IMR-90 (cell line): ENCODE measurements around the gene FN3KRP. TPM values are rescaled to one million over a fixed set of nuclear protein-coding genes. Genes with fewer than 3 reads are reported as not detected.

ENCODE experiments used
- ATAC-seq: fragments of 200-7000 bp; cut with Tn5 transposase; 2 replicates; pipeline ENCODE4 v1.9.1; 2020; ENCODE audit warnings: low read depth, mild to moderate bottlenecking, moderate library complexity
- BruUV-seq: library from RNA; stranded (reverse); fragments of 400-500 nt; replicated peaks from 2 replicates; lab custom pipeline; 2021; lab: Mats Ljungman, UMichigan
- CTCF ChIA-PET: fragments of 300-600 bp; formaldehyde crosslinking; extraction: SDS; loops from one replicate; lab custom pipeline; 2021; ENCODE audit warnings: antibody characterized with exemption; lab: Yijun Ruan, JAX
- POLR2A ChIA-PET: fragments of 300-600 bp; sonication (Branson Sonifier 250); formaldehyde crosslinking; loops from one replicate; lab custom pipeline; 2022; ENCODE audit warnings: antibody characterized with exemption; ENCODE audit not compliant: unreplicated experiment; lab: Charles Lee
- DNase-seq: peaks from one replicate; pipeline ENCODE4 v3.0.0; 2013
- H2AFZ ChIP-seq: replicated peaks from 2 replicates; pipeline ENCODE3; 2013; ENCODE audit warnings: low read length, mild to moderate bottlenecking; ENCODE audit not compliant: poor library complexity
- H2AK5ac ChIP-seq: 2 replicates; pipeline ENCODE4 v1.6.1; 2013; ENCODE audit warnings: low read depth, low read length, inconsistent platforms
- H2AK9ac ChIP-seq: replicated peaks from 2 replicates; pipeline ENCODE3; 2013; ENCODE audit warnings: mild to moderate bottlenecking, low read depth, low read length, moderate library complexity; ENCODE audit not compliant: poor library complexity
- H2BK120ac ChIP-seq: 2 replicates; pipeline ENCODE4 v1.6.1; 2013; ENCODE audit warnings: low read depth, low read length, inconsistent platforms
- H2BK15ac ChIP-seq: 3 replicates; pipeline ENCODE4 v1.6.1; 2013; ENCODE audit warnings: low read depth, low read length, inconsistent platforms
- H2BK20ac ChIP-seq: 2 replicates; pipeline ENCODE4 v1.6.1; 2013; ENCODE audit warnings: low read depth, mild to moderate bottlenecking, inconsistent platforms, low read length, moderate library complexity
- H2BK5ac ChIP-seq: 2 replicates; pipeline ENCODE4 v1.6.1; 2013; ENCODE audit warnings: mild to moderate bottlenecking, low read depth, low read length, inconsistent platforms; ENCODE audit not compliant: poor library complexity, severe bottlenecking
- H3K14ac ChIP-seq: replicated peaks from 2 replicates; pipeline ENCODE4 v1.6.1; 2013; ENCODE audit warnings: low read depth, low read length, inconsistent platforms
- H3K18ac ChIP-seq: 2 replicates; pipeline ENCODE4 v1.6.1; 2013; ENCODE audit warnings: low read depth, low read length, control low read depth
- H3K23ac ChIP-seq: 2 replicates; pipeline ENCODE4 v1.6.1; 2013; ENCODE audit warnings: low read depth, low read length, inconsistent platforms
- H3K27ac ChIP-seq: 2 replicates; pipeline ENCODE4 v1.5.1; 2013; ENCODE audit warnings: mild to moderate bottlenecking, control low read depth, low read length; ENCODE audit not compliant: insufficient read depth
- H3K27me3 ChIP-seq: 2 replicates; pipeline ENCODE4 v1.6.1; 2013; ENCODE audit warnings: low read length; ENCODE audit not compliant: control insufficient read depth, insufficient read depth
- H3K36me3 ChIP-seq: 2 replicates; pipeline ENCODE4 v1.6.1; 2013; ENCODE audit warnings: low read length, mixed read lengths; ENCODE audit not compliant: control insufficient read depth, insufficient read depth
- H3K4ac ChIP-seq: 2 replicates; pipeline ENCODE4 v1.6.1; 2013; ENCODE audit warnings: low read depth, low read length, inconsistent platforms
- H3K4me1 ChIP-seq: 2 replicates; pipeline ENCODE4 v1.6.1; 2013; ENCODE audit warnings: low read length, mixed read lengths; ENCODE audit not compliant: control insufficient read depth, insufficient read depth
- H3K4me2 ChIP-seq: 2 replicates; pipeline ENCODE4 v1.6.1; 2013; ENCODE audit warnings: low read depth, mild to moderate bottlenecking, control low read depth, low read length, moderate library complexity
- H3K4me3 ChIP-seq: 2 replicates; pipeline ENCODE4 v1.5.1; 2013; ENCODE audit warnings: low read depth, mild to moderate bottlenecking, control low read depth, low read length, moderate library complexity; ENCODE audit not compliant: insufficient read depth
- H3K56ac ChIP-seq: 2 replicates; pipeline ENCODE4 v1.6.1; 2013; ENCODE audit warnings: low read length, inconsistent platforms; ENCODE audit not compliant: insufficient read depth; ENCODE audit errors: extremely low read depth
- H3K79me1 ChIP-seq, 2 experiments: 2 replicates each; pipeline ENCODE4 v1.6.1; 2013; ENCODE audit warnings: low read length in 2 of 2, inconsistent platforms in 1 of 2, low read depth in 1 of 2
- H3K9ac ChIP-seq: 2 replicates; pipeline ENCODE4 v1.6.1; 2013; ENCODE audit warnings: low read depth, low read length, control low read depth
- H3K9me1 ChIP-seq: 2 replicates; pipeline ENCODE4 v1.6.1; 2013; ENCODE audit warnings: low read length, inconsistent platforms; ENCODE audit not compliant: insufficient read depth
- H3K9me3 ChIP-seq: 2 replicates; pipeline ENCODE4 v1.6.1; 2013; ENCODE audit warnings: low read length; ENCODE audit not compliant: control insufficient read depth, insufficient read depth
- H4K20me1 ChIP-seq: 2 replicates; pipeline ENCODE4 v1.6.1; 2013; ENCODE audit warnings: low read length, inconsistent platforms; ENCODE audit not compliant: insufficient read depth
- H4K5ac ChIP-seq: 2 replicates; pipeline ENCODE4 v1.6.1; 2013; ENCODE audit warnings: mild to moderate bottlenecking, low read depth, low read length, control low read depth
- H4K8ac ChIP-seq, 2 experiments: 2 replicates each; pipeline ENCODE4 v1.6.1; 2013; ENCODE audit warnings: low read depth in 2 of 2, low read length in 2 of 2, control low read depth in 1 of 2, inconsistent platforms in 1 of 2
- H4K91ac ChIP-seq: 2 replicates; pipeline ENCODE4 v1.6.1; 2013; ENCODE audit warnings: low read depth, low read length, inconsistent platforms; ENCODE audit not compliant: insufficient read depth
- BHLHE40 ChIP-seq: fragments of 150-350 bp; IDR thresholded peaks from 2 replicates; pipeline ENCODE4 v1.6.1; 2016; ENCODE audit warnings: mild to moderate bottlenecking, low read depth, low read length
- CEBPB ChIP-seq: IDR thresholded peaks from 2 replicates; pipeline ENCODE4 v1.6.1; 2012; ENCODE audit warnings: low read depth, low read length, improper control_type of control experiment
- CHD1 ChIP-seq: IDR thresholded peaks from 2 replicates; pipeline ENCODE4 v1.6.1; 2012; ENCODE audit warnings: low read depth, low read length, improper control_type of control experiment
- FOS ChIP-seq: fragments of 150-350 bp; IDR thresholded peaks from 2 replicates; pipeline ENCODE4 v1.6.1; 2016; ENCODE audit warnings: low read depth, low read length
- MXI1 ChIP-seq: IDR thresholded peaks from 2 replicates; pipeline ENCODE4 v1.6.1; 2012; ENCODE audit warnings: low read depth, mild to moderate bottlenecking, low read length, moderate library complexity, borderline replicate concordance
- NFE2L2 ChIP-seq: fragments of 150-350 bp; IDR thresholded peaks from 2 replicates; pipeline ENCODE4 v1.6.1; 2016; ENCODE audit warnings: low read depth, mild to moderate bottlenecking, low read length
- RCOR1 ChIP-seq: IDR thresholded peaks from 2 replicates; pipeline ENCODE4 v1.6.1; 2012; ENCODE audit warnings: mild to moderate bottlenecking, low read length, improper control_type of control experiment; ENCODE audit not compliant: insufficient replicate concordance
- RFX5 ChIP-seq: IDR thresholded peaks from 2 replicates; pipeline ENCODE4 v1.8.0; 2012; ENCODE audit warnings: low read depth, mild to moderate bottlenecking, low read length, moderate library complexity
- SMC3 ChIP-seq: fragments of 150-350 bp; IDR thresholded peaks from 2 replicates; pipeline ENCODE4 v1.6.1; 2016; ENCODE audit warnings: low read depth, mild to moderate bottlenecking, antibody characterized with exemption, low read length, moderate library complexity
- WGBS, 2 experiments: methylation state at CpG; one replicate each; pipeline versions ENCODE4 v1.1.5 to v1.1.7; 2013; ENCODE audit warnings: missing lambda C conversion rate in 2 of 2; ENCODE audit not compliant: insufficient read length in 1 of 2; ENCODE audit errors: extremely low coverage in 2 of 2; 5-methylcytosine and 5-hydroxymethylcytosine counted together
- dilution Hi-C: fragments of 300-500 bp; cut with HindIII; formaldehyde crosslinking; loops from one replicate; pipeline ENCODE4 v1.14.3; 2018; ENCODE audit warnings: low sequenced_read_pairs; ENCODE audit not compliant: unreplicated experiment
- in situ Hi-C: fragments of 300-500 bp; cut with MboI; formaldehyde crosslinking; loops from 3 replicates; pipeline ENCODE4 v1.14.3; 2019; ENCODE audit warnings: low sequenced_read_pairs, inconsistent platforms, mixed read lengths
- intact Hi-C: fragments of 100-400 bp; cut with micrococcal nuclease; formaldehyde crosslinking; loops from 2 replicates; pipeline ENCODE4 v1.10.0; 2022
- polyA plus RNA-seq, 3 experiments: library from polyadenylated mRNA; depleted of rRNA; stranded (reverse); fragments of >200 nt; gene quantifications; 2 replicates each; pipeline ENCODE4 v1.2.3, GENCODE V29; 2012; ENCODE audit warnings: low replicate concordance in 1 of 3
- total RNA-seq: library from RNA; depleted of rRNA; stranded (reverse); fragments of >200 nt; gene quantifications from 2 replicates; pipeline ENCODE4 v1.2.3, GENCODE V29; 2012
- TF ChIP-seq, protein P1 (sequence below): fragments of 150-350 bp; IDR thresholded peaks from 2 replicates; pipeline ENCODE4 v1.6.1; 2017; ENCODE audit warnings: mild to moderate bottlenecking, antibody characterized with exemption, low read length, low read depth
- TF ChIP-seq, protein P2 (sequence below): conservative IDR thresholded peaks from 2 replicates; pipeline ENCODE4 v1.5.1; 2012; ENCODE audit warnings: mild to moderate bottlenecking, low read depth, low read length, improper control_type of control experiment
- TF ChIP-seq, protein P3 (sequence below): fragments of 150-350 bp; IDR thresholded peaks from 2 replicates; pipeline ENCODE4 v1.6.1; 2016; ENCODE audit warnings: low read depth, mild to moderate bottlenecking, low read length, moderate library complexity, borderline replicate concordance

Gene FN3KRP
- total and polyA plus RNA-seq, 2 of the 4 experiments (the other 2 are of a cell fraction), result 18.6 to 20.3 TPM

DNA sequence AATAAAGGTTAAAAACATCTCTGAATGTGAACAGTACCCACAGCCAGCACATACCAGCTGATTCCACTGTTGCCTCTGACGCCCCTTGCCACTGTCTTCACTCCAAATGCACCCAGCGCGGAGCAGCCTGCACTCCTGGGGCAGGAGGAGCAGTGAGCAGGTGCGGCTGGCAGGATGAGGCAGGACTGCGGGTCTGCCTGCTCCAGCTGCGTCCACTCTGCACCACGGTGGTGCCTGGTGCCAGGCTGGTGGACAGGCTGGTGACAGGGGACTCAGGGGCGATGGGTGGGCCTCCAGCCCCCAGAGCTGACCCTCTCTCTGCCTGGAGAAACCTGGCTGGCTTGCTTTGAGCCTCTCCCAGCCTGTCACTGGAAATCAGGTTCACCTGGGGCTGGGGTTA lies 27.4 kb upstream of the FN3KRP start:
- Histone ChIP-seq H4K5ac (no peak overlapping the region), H3K23ac (no peak overlapping the region), H2AK5ac (no peak overlapping the region), H2BK120ac (no peak overlapping the region), H3K9me1 (no peaks in the 10 kb centered on the region), H3K9ac (no peak overlapping the region), H3K56ac (no peak overlapping the region), H3K4me2 (no peak overlapping the region), H2BK20ac (no peak overlapping the region), H4K8ac (no peak overlapping the region), H2BK15ac (no peak overlapping the region), H3K27ac (no peak overlapping the region), H2BK5ac (no peak overlapping the region), H4K91ac (no peak overlapping the region), H3K4me1 (no peaks in the 10 kb centered on the region), H3K79me1 (peaks cover 0 to under 1% of the 10 kb centered on the region in 2 experiments; a peak in 1 of 4 replicates), H3K18ac (no peak overlapping the region), H3K4ac (no peak overlapping the region), H3K14ac (no peak overlapping the region), H3K9me3 (no peaks in the 10 kb centered on the region; the same call in 1 of the 2 replicates), H3K36me3 (no peaks in the 10 kb centered on the region; the same call in 1 of the 2 replicates), H2AK9ac (no peak overlapping the region), H3K4me3 (no peak overlapping the region), H3K27me3 (no peaks in the 10 kb centered on the region), H4K20me1 (no peaks in the 10 kb centered on the region; the same call in 1 of the 2 replicates), H2AFZ (no peak overlapping the region)
- ChIA-PET POLR2A (no interaction called here), CTCF (no interaction called here)
- in situ Hi-C loops (no loop called here), intact Hi-C loops (no loop called here), dilution Hi-C loops (no loop called here)
- DNase-seq, result no peak
- WGBS, 2 experiments, result no CpG with 5 or more reads among the region's 8 CpGs
- TF ChIP-seq SMC3 (no peak), MXI1 (no peak), RCOR1 (no peak), NFE2L2 (no peak), CEBPB (no peak), RFX5 (no peak), BHLHE40 (no peak), FOS (no peak), CHD1 (no peak)
- TF ChIP-seq, protein P1, sequence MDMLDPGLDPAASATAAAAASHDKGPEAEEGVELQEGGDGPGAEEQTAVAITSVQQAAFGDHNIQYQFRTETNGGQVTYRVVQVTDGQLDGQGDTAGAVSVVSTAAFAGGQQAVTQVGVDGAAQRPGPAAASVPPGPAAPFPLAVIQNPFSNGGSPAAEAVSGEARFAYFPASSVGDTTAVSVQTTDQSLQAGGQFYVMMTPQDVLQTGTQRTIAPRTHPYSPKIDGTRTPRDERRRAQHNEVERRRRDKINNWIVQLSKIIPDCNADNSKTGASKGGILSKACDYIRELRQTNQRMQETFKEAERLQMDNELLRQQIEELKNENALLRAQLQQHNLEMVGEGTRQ, result no peak
- TF ChIP-seq, protein P2, sequence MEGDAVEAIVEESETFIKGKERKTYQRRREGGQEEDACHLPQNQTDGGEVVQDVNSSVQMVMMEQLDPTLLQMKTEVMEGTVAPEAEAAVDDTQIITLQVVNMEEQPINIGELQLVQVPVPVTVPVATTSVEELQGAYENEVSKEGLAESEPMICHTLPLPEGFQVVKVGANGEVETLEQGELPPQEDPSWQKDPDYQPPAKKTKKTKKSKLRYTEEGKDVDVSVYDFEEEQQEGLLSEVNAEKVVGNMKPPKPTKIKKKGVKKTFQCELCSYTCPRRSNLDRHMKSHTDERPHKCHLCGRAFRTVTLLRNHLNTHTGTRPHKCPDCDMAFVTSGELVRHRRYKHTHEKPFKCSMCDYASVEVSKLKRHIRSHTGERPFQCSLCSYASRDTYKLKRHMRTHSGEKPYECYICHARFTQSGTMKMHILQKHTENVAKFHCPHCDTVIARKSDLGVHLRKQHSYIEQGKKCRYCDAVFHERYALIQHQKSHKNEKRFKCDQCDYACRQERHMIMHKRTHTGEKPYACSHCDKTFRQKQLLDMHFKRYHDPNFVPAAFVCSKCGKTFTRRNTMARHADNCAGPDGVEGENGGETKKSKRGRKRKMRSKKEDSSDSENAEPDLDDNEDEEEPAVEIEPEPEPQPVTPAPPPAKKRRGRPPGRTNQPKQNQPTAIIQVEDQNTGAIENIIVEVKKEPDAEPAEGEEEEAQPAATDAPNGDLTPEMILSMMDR, result no peak
- TF ChIP-seq, protein P3, sequence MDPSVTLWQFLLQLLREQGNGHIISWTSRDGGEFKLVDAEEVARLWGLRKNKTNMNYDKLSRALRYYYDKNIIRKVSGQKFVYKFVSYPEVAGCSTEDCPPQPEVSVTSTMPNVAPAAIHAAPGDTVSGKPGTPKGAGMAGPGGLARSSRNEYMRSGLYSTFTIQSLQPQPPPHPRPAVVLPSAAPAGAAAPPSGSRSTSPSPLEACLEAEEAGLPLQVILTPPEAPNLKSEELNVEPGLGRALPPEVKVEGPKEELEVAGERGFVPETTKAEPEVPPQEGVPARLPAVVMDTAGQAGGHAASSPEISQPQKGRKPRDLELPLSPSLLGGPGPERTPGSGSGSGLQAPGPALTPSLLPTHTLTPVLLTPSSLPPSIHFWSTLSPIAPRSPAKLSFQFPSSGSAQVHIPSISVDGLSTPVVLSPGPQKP, result no peak
- no TSS peak for BruUV-seq
- no peak for ATAC-seq
